Nephron (organoid): Measurements from ENCODE around the gene SMARCB1.
"Not testable (repeated sequence)": the region's sequence is repeated elsewhere in the genome, so short reads cannot be mapped to it uniquely, and the experiment has no call there.

ENCODE experiments used
- H3K27ac Mint-ChIP-seq, 3 experiments: 2 replicates each; pipeline ENCODE4 v1.8.0; 2020; ENCODE audit warnings: mixed read lengths in 3 of 3, mild to moderate bottlenecking in 2 of 3, moderate library complexity in 1 of 3
- H3K27me3 Mint-ChIP-seq: 2 replicates; pipeline ENCODE4 v1.8.0; 2021; ENCODE audit warnings: low read depth, mild to moderate bottlenecking, moderate library complexity, mixed read lengths
- H3K36me3 Mint-ChIP-seq: 2 replicates; pipeline ENCODE4 v1.8.0; 2020; ENCODE audit warnings: low read depth, mixed read lengths
- H3K4me1 Mint-ChIP-seq: 2 replicates; pipeline ENCODE4 v1.8.0; 2020; ENCODE audit warnings: mixed read lengths
- H3K4me3 Mint-ChIP-seq, 3 experiments: 2 replicates each; pipeline ENCODE4 v1.8.0; 2020; ENCODE audit warnings: mild to moderate bottlenecking in 3 of 3, mixed read lengths in 3 of 3, moderate library complexity in 2 of 3
- H3K9me3 Mint-ChIP-seq: 2 replicates; pipeline ENCODE4 v1.8.0; 2020; ENCODE audit warnings: mixed read lengths
- CTCF ChIP-seq, 3 experiments: fragments of 200-600 bp; sonication (generic); IDR thresholded peaks; one replicate each; pipeline ENCODE4 v1.5.0; 2021; ENCODE audit warnings: antibody characterized with exemption in 3 of 3; ENCODE audit not compliant: unreplicated experiment in 3 of 3

Gene SMARCB1

GRCh38 chr22:23850136-23850611 lies 63.4 kb downstream of the SMARCB1 start:
- no peaks in the 10 kb centered on the region for H3K27me3 Mint-ChIP-seq
- no peaks in the 10 kb centered on the region for H3K9me3 Mint-ChIP-seq
- peak overlapping the region; percentile 61 to 91 (median 84) for H3K27ac Mint-ChIP-seq
- H3K36me3 Mint-ChIP-seq = no peaks in the 10 kb centered on the region
- H3K4me3 Mint-ChIP-seq = peak overlapping the region; percentile 28 to 44 (median 37)
- peaks cover 29% of the 10 kb centered on the region for H3K4me1 Mint-ChIP-seq
- TF ChIP-seq CTCF (IDR thresholded peaks at IDR 0.05; ENCODE audit: unreplicated experiment in 3 of 3) = no peak

- H3K27ac Mint-ChIP-seq = peak overlapping the region; percentile 63 to 99 (median 93)
- H3K9me3 Mint-ChIP-seq = no peaks in the 10 kb centered on the region
- H3K4me3 Mint-ChIP-seq = peak overlapping the region; percentile 85 to 96 (median 87)
- peaks cover 15% of the 10 kb centered on the region for H3K4me1 Mint-ChIP-seq
- TF ChIP-seq CTCF (IDR thresholded peaks at IDR 0.05; ENCODE audit: unreplicated experiment in 3 of 3) = peak in 1 of 3 experiments; percentile 15
- H3K36me3 Mint-ChIP-seq = peaks cover 2% of the 10 kb centered on the region
- H3K27me3 Mint-ChIP-seq = no peaks in the 10 kb centered on the region
These were observed 70.2 kb downstream of the SMARCB1 start for GRCh38 chr22:23856721-23857605.

GRCh38 chr22:23857606-23858483 lies 71.1 kb downstream of the SMARCB1 start, which contains the start of gene SLC2A11:
Gene SLC2A11 (plus strand): TSS chr22:23857875. CDS start chr22:23858000, 125 bp downstream.
- H3K36me3 Mint-ChIP-seq = peaks cover 11% of the 10 kb centered on the region
- peak within 1 kb of the TSS; percentile 85 to 96 (median 87) for H3K4me3 Mint-ChIP-seq
- peaks cover 15% of the 10 kb centered on the region for H3K4me1 Mint-ChIP-seq
- no peaks in the 10 kb centered on the region for H3K9me3 Mint-ChIP-seq
- peak; percentile 13 to 35 (median 25) for TF ChIP-seq CTCF (IDR thresholded peaks at IDR 0.05; ENCODE audit: unreplicated experiment in 3 of 3)
- H3K27ac Mint-ChIP-seq = peak within 1 kb of the TSS; percentile 63 to 99 (median 93)
- no peaks in the 10 kb centered on the region for H3K27me3 Mint-ChIP-seq

GRCh38 chr22:23858484-23858815 lies 71.7 kb downstream of the SMARCB1 start:
- H3K36me3 Mint-ChIP-seq = peaks cover 16% of the 10 kb centered on the region
- TF ChIP-seq CTCF (IDR thresholded peaks at IDR 0.05; ENCODE audit: unreplicated experiment in 3 of 3) = no peak
- H3K9me3 Mint-ChIP-seq = no peaks in the 10 kb centered on the region
- H3K4me3 Mint-ChIP-seq = peak overlapping the region; percentile 85 to 96 (median 87)
- H3K27ac Mint-ChIP-seq = peak overlapping the region; percentile 63 to 99 (median 93)
- peaks cover 15% of the 10 kb centered on the region for H3K4me1 Mint-ChIP-seq
- H3K27me3 Mint-ChIP-seq = no peaks in the 10 kb centered on the region

GRCh38 chr22:23859201-23859600 lies 72.4 kb downstream of the SMARCB1 start:
- no peaks in the 10 kb centered on the region for H3K9me3 Mint-ChIP-seq
- no peak for TF ChIP-seq CTCF (IDR thresholded peaks at IDR 0.05; ENCODE audit: unreplicated experiment in 3 of 3)
- peaks cover 22% of the 10 kb centered on the region for H3K36me3 Mint-ChIP-seq
- peak overlapping the region; percentile 63 to 99 (median 93) for H3K27ac Mint-ChIP-seq
- peaks cover 15% of the 10 kb centered on the region for H3K4me1 Mint-ChIP-seq
- H3K4me3 Mint-ChIP-seq = peak overlapping the region; percentile 85 to 96 (median 87)
- no peaks in the 10 kb centered on the region for H3K27me3 Mint-ChIP-seq

GRCh38 chr22:23860187-23860586 lies 73.4 kb downstream of the SMARCB1 start:
- H3K9me3 Mint-ChIP-seq, H3K4me3 Mint-ChIP-seq, H3K27ac Mint-ChIP-seq, H3K27me3 Mint-ChIP-seq: not testable (repeated sequence)
- H3K36me3 Mint-ChIP-seq = peaks cover 22% of the 10 kb centered on the region
- peaks cover 15% of the 10 kb centered on the region for H3K4me1 Mint-ChIP-seq
